ENCODE results near the gene SPOCK3.

The SPOCK3 gene

DNA sequence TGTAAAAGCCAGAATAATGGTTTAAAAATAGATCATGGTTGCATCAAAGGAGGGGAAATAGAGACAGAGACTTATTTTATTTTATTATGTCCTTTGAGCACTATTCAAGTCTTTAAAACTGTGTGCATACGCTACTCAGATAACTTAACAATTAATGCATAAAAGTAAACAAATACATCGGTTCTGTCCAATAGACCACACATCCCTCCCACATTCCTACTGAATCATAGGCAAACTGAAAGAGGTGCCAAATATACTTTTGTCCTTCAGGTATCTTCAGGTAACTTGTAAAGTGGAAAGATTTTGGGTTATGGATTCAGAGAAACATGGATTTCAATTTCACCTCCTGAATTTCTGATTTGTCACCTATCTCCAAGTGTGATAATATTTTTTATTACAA, 91.3 kb downstream of the SPOCK3 start:
- no peak overlapping the region for H3K4me3 ChIP-seq (replicated peaks; ENCODE audit: low read depth, low read length)
- no peak for DNase-seq (ENCODE audit: extremely low read depth, low read depth)
- TF ChIP-seq, protein P1, sequence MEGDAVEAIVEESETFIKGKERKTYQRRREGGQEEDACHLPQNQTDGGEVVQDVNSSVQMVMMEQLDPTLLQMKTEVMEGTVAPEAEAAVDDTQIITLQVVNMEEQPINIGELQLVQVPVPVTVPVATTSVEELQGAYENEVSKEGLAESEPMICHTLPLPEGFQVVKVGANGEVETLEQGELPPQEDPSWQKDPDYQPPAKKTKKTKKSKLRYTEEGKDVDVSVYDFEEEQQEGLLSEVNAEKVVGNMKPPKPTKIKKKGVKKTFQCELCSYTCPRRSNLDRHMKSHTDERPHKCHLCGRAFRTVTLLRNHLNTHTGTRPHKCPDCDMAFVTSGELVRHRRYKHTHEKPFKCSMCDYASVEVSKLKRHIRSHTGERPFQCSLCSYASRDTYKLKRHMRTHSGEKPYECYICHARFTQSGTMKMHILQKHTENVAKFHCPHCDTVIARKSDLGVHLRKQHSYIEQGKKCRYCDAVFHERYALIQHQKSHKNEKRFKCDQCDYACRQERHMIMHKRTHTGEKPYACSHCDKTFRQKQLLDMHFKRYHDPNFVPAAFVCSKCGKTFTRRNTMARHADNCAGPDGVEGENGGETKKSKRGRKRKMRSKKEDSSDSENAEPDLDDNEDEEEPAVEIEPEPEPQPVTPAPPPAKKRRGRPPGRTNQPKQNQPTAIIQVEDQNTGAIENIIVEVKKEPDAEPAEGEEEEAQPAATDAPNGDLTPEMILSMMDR (IDR thresholded peaks at IDR 0.05; ENCODE audit: low read depth, low read length, missing control alignments) = no peak

DNA sequence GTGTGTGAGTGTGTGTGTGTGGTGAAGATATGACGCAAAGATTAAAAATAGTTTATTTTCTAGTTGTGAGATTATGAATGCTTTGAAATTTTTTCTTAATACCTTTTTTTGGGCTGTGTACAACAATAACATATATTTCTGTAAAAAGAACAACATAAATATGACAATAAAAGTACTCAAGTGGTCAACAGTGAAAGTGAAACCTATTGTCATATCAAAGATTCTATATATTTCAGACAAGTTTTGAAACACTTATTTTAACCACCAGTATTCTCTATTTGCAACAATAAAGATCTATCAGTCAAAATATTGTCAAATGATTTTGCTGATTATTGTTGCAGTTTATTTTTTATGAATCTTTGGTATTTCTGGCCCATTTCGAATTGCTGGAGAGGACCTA, 98.0 kb downstream of the SPOCK3 start:
- no peak for DNase-seq (ENCODE audit: extremely low read depth, low read depth)
- H3K4me3 ChIP-seq (replicated peaks; ENCODE audit: low read depth, low read length) = no peak overlapping the region
- TF ChIP-seq, protein P1 (IDR thresholded peaks at IDR 0.05; ENCODE audit: low read depth, low read length, missing control alignments) = no peak

DNA sequence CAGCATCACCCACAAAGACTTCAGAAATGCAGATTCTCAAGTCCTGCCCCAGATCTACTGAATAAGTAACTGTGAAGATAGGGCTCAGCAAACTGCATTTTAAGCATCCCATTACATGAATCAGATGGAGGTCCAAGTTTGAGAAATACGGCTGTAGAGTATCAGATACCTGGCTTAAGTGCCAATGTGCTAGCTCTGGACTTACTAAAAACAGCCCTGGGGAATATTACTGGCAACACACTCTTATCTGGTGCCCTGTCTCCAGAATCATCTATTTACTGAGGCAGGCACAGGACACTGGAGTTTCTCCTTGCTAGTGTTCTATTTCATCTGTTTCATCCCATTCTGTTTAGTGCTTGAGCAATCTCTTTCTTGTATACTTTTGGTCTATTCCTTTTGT, 105.1 kb downstream of the SPOCK3 start:
- TF ChIP-seq, protein P1 (IDR thresholded peaks at IDR 0.05; ENCODE audit: low read depth, low read length, missing control alignments) = no peak
- DNase-seq (ENCODE audit: extremely low read depth, low read depth) = no peak
- no peak overlapping the region for H3K4me3 ChIP-seq (replicated peaks; ENCODE audit: low read depth, low read length)

DNA sequence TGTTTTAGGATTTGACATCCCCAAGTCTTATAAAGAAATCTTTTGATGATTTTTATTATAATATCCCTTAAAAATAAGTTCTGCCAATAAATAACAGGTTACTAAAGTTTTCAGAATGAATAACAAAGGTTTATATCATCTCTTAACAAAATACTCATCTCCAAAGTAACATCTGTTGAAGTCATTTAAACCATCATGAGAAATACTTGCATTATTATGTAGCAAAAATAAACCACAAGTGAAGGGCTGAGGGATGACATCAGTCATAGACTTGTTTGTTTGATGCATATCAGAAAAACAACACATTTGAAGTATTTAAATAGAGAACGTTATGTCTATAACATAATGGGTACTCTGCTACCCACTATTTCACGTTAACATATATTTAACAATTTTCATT, 114.9 kb downstream of the SPOCK3 start:
- H3K4me3 ChIP-seq (replicated peaks; ENCODE audit: low read depth, low read length) = no peak overlapping the region
- no peak for DNase-seq (ENCODE audit: extremely low read depth, low read depth)
- TF ChIP-seq, protein P1 (IDR thresholded peaks at IDR 0.05; ENCODE audit: low read depth, low read length, missing control alignments) = no peak

DNA sequence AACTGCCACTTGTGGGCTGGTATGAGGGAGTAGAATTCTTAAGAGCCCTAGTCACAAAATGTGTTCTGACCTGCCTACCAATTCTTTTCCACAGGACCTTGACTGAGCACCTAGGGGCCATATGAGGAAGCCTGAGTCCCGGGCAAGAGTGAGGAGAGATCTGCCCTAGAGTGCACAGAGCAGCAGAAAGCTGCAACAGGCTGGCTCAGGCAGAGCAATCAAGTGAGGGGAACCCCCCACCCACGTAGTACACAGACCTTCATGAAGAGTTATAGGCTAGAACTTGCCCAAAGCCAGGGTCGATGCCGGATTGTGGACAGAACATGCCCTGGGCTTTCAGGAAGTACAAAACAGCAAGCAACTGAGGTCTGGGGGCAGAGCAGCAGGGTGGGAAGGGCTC, 117.0 kb downstream of the SPOCK3 start:
- no peak overlapping the region for H3K4me3 ChIP-seq (replicated peaks; ENCODE audit: low read depth, low read length)
- TF ChIP-seq, protein P1 (IDR thresholded peaks at IDR 0.05; ENCODE audit: low read depth, low read length, missing control alignments) = no peak
- no peak for DNase-seq (ENCODE audit: extremely low read depth, low read depth)

DNA sequence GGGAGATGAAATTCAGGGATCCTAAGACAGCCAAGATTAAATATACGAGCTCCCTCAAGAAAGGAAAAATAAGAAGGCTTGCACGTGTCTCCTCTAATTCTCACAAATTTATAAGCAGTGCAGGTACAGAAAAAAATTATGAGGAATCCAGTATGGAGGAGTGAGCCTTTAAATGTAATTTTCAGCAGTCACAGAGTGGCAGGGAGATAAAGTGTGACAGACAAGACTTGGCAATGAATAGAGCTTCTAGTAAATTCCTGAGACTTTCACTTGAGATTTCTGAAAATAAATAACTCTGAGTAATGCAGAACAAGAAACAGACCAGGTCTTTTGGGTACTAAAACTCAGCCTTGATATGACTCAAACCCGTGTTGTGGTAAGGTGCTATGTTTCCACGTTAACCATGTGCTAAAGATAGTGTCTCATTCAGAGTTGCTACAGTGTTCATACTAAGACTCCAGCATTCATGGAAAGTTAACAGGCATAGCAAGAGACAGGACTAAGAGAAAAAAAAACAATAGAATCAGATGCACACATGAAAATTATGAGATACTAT, 119.8 kb downstream of the SPOCK3 start:
- no peak overlapping the region for H3K4me3 ChIP-seq (replicated peaks; ENCODE audit: low read depth, low read length)
- no peak for DNase-seq (ENCODE audit: extremely low read depth, low read depth)
- TF ChIP-seq, protein P1 (IDR thresholded peaks at IDR 0.05; ENCODE audit: low read depth, low read length, missing control alignments) = no peak

DNA sequence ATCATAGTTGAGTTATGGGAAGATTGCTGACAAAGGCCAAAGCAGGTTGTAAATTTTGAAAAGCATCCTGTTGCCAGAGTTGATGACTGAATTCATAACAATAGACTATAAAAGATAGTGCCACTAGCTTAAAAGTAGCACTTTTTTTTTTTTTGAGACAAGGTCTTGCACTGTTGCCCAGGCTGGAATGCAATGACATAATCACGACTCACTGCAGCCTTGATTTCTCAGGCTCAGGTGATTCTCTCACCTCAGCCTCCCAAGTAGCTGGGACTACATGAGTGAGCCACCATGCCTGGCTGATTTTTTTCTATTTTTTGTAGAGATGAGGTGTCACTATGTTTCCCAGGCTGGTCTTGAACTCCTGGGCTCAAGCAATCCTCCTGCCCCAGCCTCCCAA, 122.7 kb downstream of the SPOCK3 start:
- DNase-seq (ENCODE audit: extremely low read depth, low read depth) = no peak
- TF ChIP-seq, protein P1 (IDR thresholded peaks at IDR 0.05; ENCODE audit: low read depth, low read length, missing control alignments) = no peak
- no peak overlapping the region for H3K4me3 ChIP-seq (replicated peaks; ENCODE audit: low read depth, low read length)
